Tibial artery (tissue), 4 donors: Measurements from ENCODE around the gene MS4A13.

ENCODE experiments used
- DNase-seq, 2 donors: peaks; one replicate each; pipeline ENCODE4 v3.0.0-alpha.2; 2019
- H3K27ac ChIP-seq, 2 donors: fragments of 200-600 bp; sonication (generic) in 1 of 2; 1 replicate in 1 of 2; 2 replicates in 1 of 2; pipeline ENCODE4 v1.5.1; 2018 to 2019; ENCODE audit warnings: mild to moderate bottlenecking in 1 of 2
- H3K27me3 ChIP-seq, 2 donors: fragments of 200-600 bp; sonication (generic) in 1 of 2; one replicate each; pipeline versions ENCODE4 v1.5.1 to v1.6.0; 2016 to 2019
- H3K36me3 ChIP-seq, 3 donors: fragments of 200-600 bp; sonication (generic) in 2 of 3; one replicate each; pipeline ENCODE4 v1.5.1; 2016 to 2019; ENCODE audit warnings: mild to moderate bottlenecking in 2 of 3
- H3K4me1 ChIP-seq, 4 donors: fragments of 200-600 bp; sonication (generic) in 2 of 4; 1 replicate in 3 of 4; 2 replicates in 1 of 4; pipeline ENCODE4 v1.5.1; 2016 to 2019
- H3K4me3 ChIP-seq, 2 donors: fragments of 200-600 bp; sonication (generic) in 1 of 2; 1 replicate in 1 of 2; 2 replicates in 1 of 2; pipeline ENCODE4 v1.5.1; 2018 to 2019; ENCODE audit warnings: mild to moderate bottlenecking in 2 of 2
- H3K9me3 ChIP-seq, 3 donors: fragments of 200-600 bp; sonication (generic) in 1 of 3; one replicate each; pipeline ENCODE4 v1.5.1; 2016 to 2019
- intact Hi-C: fragments of 100-400 bp; cut with DNase I; formaldehyde crosslinking; loops from one replicate; pipeline ENCODE4 v1.15.0; 2023; ENCODE audit warnings: low total_unique reads
- TF ChIP-seq, protein P1 (sequence below), 2 experiments: fragments of 200-600 bp in 1 of 2; fragments of 450-650 bp in 1 of 2; IDR thresholded peaks; one replicate each; pipeline ENCODE4 v1.5.1; 2017 to 2019; ENCODE audit warnings: antibody characterized with exemption in 2 of 2, mild to moderate bottlenecking in 1 of 2, moderate library complexity in 1 of 2

MS4A13 gene

DNA sequence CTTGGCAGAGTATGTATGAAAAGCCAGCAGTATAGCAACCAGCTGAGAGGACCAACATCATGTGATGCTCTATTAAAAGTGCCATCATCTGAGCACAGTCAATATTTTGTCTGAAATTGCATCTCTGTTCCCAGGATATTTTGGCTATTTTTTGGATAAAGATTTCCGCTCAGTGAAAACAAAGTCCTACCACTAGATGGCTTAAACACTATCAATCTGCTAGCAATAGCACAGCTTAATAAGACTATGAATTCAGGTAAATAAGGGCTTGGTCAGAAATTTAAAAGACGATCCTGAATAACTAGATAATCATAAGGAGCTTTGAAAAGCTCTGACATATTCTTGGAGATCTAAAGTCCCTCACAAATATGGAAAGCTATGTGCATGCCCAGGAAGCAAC, 74.4 kb downstream of the MS4A13 start:
- H3K36me3 ChIP-seq: no peaks in the 10 kb centered on the region
- intact Hi-C loops: no loop called here
- H3K27me3 ChIP-seq: no peaks in the 10 kb centered on the region
- H3K4me1 ChIP-seq: no peaks in the 10 kb centered on the region
- no peak for DNase-seq
- TF ChIP-seq, protein P1, sequence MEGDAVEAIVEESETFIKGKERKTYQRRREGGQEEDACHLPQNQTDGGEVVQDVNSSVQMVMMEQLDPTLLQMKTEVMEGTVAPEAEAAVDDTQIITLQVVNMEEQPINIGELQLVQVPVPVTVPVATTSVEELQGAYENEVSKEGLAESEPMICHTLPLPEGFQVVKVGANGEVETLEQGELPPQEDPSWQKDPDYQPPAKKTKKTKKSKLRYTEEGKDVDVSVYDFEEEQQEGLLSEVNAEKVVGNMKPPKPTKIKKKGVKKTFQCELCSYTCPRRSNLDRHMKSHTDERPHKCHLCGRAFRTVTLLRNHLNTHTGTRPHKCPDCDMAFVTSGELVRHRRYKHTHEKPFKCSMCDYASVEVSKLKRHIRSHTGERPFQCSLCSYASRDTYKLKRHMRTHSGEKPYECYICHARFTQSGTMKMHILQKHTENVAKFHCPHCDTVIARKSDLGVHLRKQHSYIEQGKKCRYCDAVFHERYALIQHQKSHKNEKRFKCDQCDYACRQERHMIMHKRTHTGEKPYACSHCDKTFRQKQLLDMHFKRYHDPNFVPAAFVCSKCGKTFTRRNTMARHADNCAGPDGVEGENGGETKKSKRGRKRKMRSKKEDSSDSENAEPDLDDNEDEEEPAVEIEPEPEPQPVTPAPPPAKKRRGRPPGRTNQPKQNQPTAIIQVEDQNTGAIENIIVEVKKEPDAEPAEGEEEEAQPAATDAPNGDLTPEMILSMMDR (IDR thresholded peaks at IDR 0.05): no peak
- H3K27ac ChIP-seq: no peak overlapping the region
- no peak overlapping the region for H3K4me3 ChIP-seq
- H3K9me3 ChIP-seq: no peaks in the 10 kb centered on the region
